Memory B cell (primary cell): ENCODE results near the gene TPRN.

Experiments used
- ATAC-seq: fragments of 150-1000 bp; cut with Tn5 transposase; 2 replicates; pipeline ENCODE4 v1.10.0; 2021; ENCODE audit warnings: low read depth, mild to moderate bottlenecking, moderate library complexity
- DNase-seq, 2 donors: peaks; one replicate each; pipeline ENCODE4 v3.0.0; 2022; ENCODE audit warnings: low spot score in 2 of 2
- H3K27ac Mint-ChIP-seq: one replicate; pipeline ENCODE4 v1.8.0; 2022; ENCODE audit warnings: mild to moderate bottlenecking, moderate library complexity, mixed read lengths
- H3K27me3 Mint-ChIP-seq: one replicate; pipeline ENCODE4 v1.8.0; 2022; ENCODE audit warnings: mixed read lengths
- H3K36me3 Mint-ChIP-seq: one replicate; pipeline ENCODE4 v1.8.0; 2022; ENCODE audit warnings: mild to moderate bottlenecking, mixed read lengths
- H3K4me1 Mint-ChIP-seq: one replicate; pipeline ENCODE4 v1.8.0; 2022; ENCODE audit warnings: mixed read lengths
- H3K4me3 Mint-ChIP-seq: one replicate; pipeline ENCODE4 v1.8.0; 2022; ENCODE audit warnings: mild to moderate bottlenecking, moderate library complexity, mixed read lengths
- H3K9me3 Mint-ChIP-seq: one replicate; pipeline ENCODE4 v1.8.0; 2022; ENCODE audit warnings: mixed read lengths

TPRN gene

DNA sequence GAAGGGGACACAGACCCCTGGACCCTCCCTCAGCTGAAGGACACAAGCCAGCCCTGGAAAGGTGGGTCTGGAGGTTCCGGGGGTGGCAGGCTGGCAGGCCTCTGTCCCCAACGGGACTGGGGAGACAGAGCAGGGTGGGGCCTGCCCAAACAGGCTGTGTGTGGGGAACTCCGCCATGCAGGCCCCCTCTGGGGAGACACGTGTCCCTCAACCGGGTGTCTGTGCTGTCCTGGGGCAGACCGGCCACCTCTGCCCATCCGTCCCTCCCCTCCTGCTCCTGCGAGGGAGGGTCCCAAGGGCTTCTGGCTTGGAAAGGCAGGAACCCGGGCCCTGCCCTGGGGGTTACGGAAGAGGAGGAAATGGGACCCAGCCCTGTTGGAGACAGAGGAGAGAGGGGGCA lies 31.6 kb upstream of the TPRN start:
- Mint-ChIP-seq H3K4me3 (no peak overlapping the region), H3K9me3 (no peaks in the 10 kb centered on the region), H3K4me1 (peaks cover 13% of the 10 kb centered on the region), H3K27me3 (peaks cover 12% of the 10 kb centered on the region), H3K27ac (no peak overlapping the region), H3K36me3 (peaks cover 2% of the 10 kb centered on the region)
- no peak for ATAC-seq
- DNase-seq: no peak

- no peak overlapping the region for H3K27ac Mint-ChIP-seq
- no peaks in the 10 kb centered on the region for H3K9me3 Mint-ChIP-seq
- H3K4me3 Mint-ChIP-seq: no peak overlapping the region
- DNase-seq: no peak
- peaks cover 2% of the 10 kb centered on the region for H3K36me3 Mint-ChIP-seq
- peaks cover 12% of the 10 kb centered on the region for H3K27me3 Mint-ChIP-seq
- H3K4me1 Mint-ChIP-seq: peaks cover 13% of the 10 kb centered on the region
- ATAC-seq: no peak
These were observed 31.0 kb upstream of the TPRN start for GRCh38 chr9:137231372-137232039.

DNA sequence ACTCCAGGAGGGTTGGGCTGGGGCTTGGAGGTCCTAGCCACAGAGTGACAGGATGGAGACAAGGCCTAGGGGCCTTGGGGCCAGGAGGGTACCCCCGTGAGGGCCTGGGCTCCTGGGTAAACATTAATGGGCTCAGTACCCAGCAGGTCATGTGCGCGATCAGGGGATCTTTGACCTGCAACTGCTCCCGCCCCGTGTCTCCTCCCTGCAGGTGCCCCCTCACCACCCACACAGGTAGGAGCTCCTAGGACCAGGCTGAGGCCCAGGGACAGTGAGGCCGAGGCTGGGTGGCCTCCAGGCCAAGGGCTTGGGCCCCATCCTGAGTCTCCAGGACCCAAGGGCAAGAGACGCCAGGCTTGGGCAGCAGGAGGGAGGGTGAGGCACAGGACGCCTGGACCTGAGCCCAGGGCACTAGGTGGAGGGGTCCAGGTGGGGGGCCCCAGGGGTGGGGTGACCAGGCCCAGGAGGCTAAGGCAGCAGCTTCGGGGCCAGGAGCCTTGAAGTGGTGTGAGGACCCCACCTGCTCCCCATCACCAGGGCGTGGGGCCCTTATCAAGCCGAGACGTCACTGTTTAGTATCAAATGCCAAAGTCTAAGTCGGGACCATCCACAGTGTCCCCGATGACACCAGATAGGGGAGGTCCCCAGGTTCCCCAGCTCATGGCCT lies 30.3 kb upstream of the TPRN start, which contains the start of gene SLC34A3:
Gene SLC34A3 (plus strand): TSS at position 197 of the 667 bp plus-strand sequence. CDS start 802 bp downstream, outside the sequence.
- DNase-seq (no peak), ATAC-seq (no peak)
- Mint-ChIP-seq H3K27me3 (peaks cover 12% of the 10 kb centered on the region), H3K27ac (no peak within 1 kb of the TSS), H3K4me3 (no peak within 1 kb of the TSS), H3K4me1 (peaks cover 13% of the 10 kb centered on the region), H3K9me3 (no peaks in the 10 kb centered on the region), H3K36me3 (peaks cover 2% of the 10 kb centered on the region)

DNA sequence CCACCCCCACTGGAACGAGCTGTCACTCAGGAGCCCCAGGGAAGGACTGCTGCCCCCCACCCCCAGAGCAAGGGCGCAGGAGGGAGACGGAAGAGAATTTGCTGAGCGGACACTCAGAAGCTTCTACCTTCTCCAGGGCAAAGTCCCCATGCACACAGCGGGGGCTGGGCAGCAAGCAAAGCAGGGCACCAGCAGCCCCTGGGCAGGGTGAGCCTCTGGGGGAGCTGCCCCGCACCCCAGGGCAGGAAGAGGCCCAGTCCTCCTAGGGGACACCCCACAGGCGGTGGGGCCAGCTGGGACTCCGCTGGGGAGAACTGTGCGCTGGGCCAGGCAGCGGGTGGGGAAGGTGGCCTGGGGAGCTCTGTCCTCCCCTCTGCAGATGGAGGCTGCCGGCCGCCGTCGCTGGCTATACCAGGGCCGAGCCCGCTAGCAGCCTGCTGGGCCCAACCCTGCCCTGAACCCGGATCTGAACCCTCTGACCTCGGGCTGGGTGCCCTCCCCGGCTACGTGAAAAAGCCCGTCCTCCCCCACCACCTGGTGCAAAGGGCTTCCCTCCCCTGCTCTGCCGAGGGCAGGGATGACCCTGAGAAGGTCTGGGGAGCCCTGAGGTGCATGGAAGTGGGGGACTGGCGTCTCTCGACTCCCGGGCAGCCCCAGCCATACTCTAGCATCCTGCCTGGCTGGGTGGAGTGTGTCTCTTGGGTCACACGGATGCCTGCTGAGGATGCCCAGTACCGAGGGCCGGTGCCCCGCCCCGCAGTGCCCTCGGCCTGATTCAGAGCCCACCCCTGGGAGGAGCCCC lies 29.6 kb upstream of the TPRN start:
- H3K27me3 Mint-ChIP-seq: peaks cover 12% of the 10 kb centered on the region
- peaks cover 8% of the 10 kb centered on the region for H3K4me1 Mint-ChIP-seq
- ATAC-seq: no peak
- no peak for DNase-seq
- H3K4me3 Mint-ChIP-seq: no peak overlapping the region
- peaks cover 2% of the 10 kb centered on the region for H3K36me3 Mint-ChIP-seq
- H3K9me3 Mint-ChIP-seq: no peaks in the 10 kb centered on the region
- H3K27ac Mint-ChIP-seq: no peak overlapping the region

GRCh38 chr9:137228968-137229896 lies 28.7 kb upstream of the TPRN start:
- Mint-ChIP-seq H3K9me3 (no peaks in the 10 kb centered on the region), H3K4me3 (no peak overlapping the region), H3K27ac (no peak overlapping the region), H3K4me1 (peaks cover 3% of the 10 kb centered on the region), H3K27me3 (peaks cover 6% of the 10 kb centered on the region), H3K36me3 (peaks cover 2% of the 10 kb centered on the region)
- ATAC-seq (no peak), DNase-seq (no peak)

DNA sequence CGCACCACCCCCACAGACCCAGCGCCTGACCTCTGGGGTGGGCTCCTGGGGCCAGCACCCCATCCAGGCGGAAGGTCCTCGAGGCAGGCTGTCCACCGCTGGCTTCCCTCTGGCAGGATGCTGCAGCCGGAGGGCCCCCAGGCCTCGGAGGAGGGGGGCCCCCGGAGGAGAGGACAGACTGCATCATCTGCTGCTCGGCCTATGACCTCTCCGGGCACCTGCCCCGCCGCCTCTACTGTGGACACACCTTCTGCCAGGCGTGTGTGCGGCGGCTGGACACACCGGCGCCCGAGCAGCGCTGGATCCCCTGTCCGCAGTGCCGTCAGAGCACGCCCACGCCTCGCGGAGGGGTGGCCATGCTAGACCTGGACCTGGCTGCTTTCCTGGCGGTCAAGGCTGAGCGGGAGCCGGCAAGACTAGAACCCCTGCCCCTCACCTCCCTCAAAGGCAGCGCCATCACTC lies 28.0 kb upstream of the TPRN start:
- H3K27ac Mint-ChIP-seq: no peak overlapping the region
- no peak for ATAC-seq
- peaks cover 2% of the 10 kb centered on the region for H3K36me3 Mint-ChIP-seq
- H3K9me3 Mint-ChIP-seq: no peaks in the 10 kb centered on the region
- DNase-seq: no peak
- peaks cover 6% of the 10 kb centered on the region for H3K27me3 Mint-ChIP-seq
- peaks cover 3% of the 10 kb centered on the region for H3K4me1 Mint-ChIP-seq
- H3K4me3 Mint-ChIP-seq: no peak overlapping the region

- Mint-ChIP-seq H3K9me3 (no peaks in the 10 kb centered on the region), H3K27me3 (peaks cover 6% of the 10 kb centered on the region), H3K36me3 (peaks cover 2% of the 10 kb centered on the region), H3K4me1 (peaks cover 6% of the 10 kb centered on the region), H3K27ac (peak overlapping the region; percentile 1), H3K4me3 (no peak overlapping the region)
- ATAC-seq (no peak), DNase-seq (no peak)
These were observed 27.4 kb upstream of the TPRN start for GRCh38 chr9:137227853-137228505.

- DNase-seq (peak; percentile 78 to 84), ATAC-seq (peak; percentile 42)
- H3K27ac Mint-ChIP-seq: peak within 1 kb of the TSS; percentile 1
- H3K27me3 Mint-ChIP-seq: peaks cover 6% of the 10 kb centered on the region
- peaks cover 2% of the 10 kb centered on the region for H3K36me3 Mint-ChIP-seq
- peaks cover 7% of the 10 kb centered on the region for H3K4me1 Mint-ChIP-seq
- H3K9me3 Mint-ChIP-seq: no peaks in the 10 kb centered on the region
- no peak within 1 kb of the TSS for H3K4me3 Mint-ChIP-seq
These were observed 26.7 kb upstream of the TPRN start, which contains the start of gene RNF224 for GRCh38 chr9:137227054-137227852. TSS of gene RNF224 (plus strand) at chr9:137227502. CDS start at chr9:137228336, 834 bp downstream.

DNA sequence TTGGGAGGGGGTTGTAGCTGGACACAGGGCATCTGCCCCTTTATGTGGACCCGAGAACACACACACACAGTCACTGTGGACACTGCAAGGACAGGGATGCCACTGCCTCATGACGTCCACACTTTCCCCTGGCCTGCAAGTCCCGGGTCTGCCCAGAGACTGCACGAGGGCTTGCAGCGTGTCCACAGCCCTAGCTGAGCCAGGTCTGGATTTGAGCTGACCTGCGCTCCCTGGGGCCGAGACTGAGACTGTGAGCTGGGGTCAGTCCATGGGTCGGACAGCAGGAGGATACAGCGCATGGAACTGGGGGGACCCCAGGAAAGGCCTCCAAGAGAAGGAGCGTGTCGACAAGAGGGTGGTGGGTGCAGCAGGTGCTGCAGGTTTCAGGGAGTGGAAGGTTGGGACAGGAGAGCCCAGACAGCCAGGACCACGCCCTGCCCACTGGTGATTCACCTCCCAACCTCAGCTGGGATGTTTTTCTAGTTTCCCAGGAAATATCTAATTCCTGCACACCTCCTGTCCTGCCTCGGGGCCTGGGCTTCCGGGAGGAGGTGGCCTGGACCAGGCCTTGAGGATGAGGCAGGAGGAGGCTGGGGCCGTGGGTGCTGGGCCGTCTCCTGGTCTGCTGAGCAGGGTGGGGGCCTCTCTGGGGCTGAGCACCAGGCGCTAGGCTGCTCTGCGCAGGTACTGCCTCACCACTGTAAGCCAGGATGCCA lies 26.0 kb upstream of the TPRN start:
- Mint-ChIP-seq H3K4me1 (peaks cover 7% of the 10 kb centered on the region), H3K36me3 (peaks cover 2% of the 10 kb centered on the region), H3K9me3 (no peaks in the 10 kb centered on the region), H3K27ac (no peak overlapping the region), H3K27me3 (peaks cover 4% of the 10 kb centered on the region), H3K4me3 (no peak overlapping the region)
- no peak for DNase-seq
- no peak for ATAC-seq

- ATAC-seq (no peak), DNase-seq (no peak)
- peaks cover 7% of the 10 kb centered on the region for H3K4me1 Mint-ChIP-seq
- H3K9me3 Mint-ChIP-seq: no peaks in the 10 kb centered on the region
- H3K27me3 Mint-ChIP-seq: peaks cover 5% of the 10 kb centered on the region
- H3K27ac Mint-ChIP-seq: no peak overlapping the region
- H3K4me3 Mint-ChIP-seq: no peak overlapping the region
- peaks cover 2% of the 10 kb centered on the region for H3K36me3 Mint-ChIP-seq
These were observed 25.3 kb upstream of the TPRN start for GRCh38 chr9:137225699-137226331.

DNA sequence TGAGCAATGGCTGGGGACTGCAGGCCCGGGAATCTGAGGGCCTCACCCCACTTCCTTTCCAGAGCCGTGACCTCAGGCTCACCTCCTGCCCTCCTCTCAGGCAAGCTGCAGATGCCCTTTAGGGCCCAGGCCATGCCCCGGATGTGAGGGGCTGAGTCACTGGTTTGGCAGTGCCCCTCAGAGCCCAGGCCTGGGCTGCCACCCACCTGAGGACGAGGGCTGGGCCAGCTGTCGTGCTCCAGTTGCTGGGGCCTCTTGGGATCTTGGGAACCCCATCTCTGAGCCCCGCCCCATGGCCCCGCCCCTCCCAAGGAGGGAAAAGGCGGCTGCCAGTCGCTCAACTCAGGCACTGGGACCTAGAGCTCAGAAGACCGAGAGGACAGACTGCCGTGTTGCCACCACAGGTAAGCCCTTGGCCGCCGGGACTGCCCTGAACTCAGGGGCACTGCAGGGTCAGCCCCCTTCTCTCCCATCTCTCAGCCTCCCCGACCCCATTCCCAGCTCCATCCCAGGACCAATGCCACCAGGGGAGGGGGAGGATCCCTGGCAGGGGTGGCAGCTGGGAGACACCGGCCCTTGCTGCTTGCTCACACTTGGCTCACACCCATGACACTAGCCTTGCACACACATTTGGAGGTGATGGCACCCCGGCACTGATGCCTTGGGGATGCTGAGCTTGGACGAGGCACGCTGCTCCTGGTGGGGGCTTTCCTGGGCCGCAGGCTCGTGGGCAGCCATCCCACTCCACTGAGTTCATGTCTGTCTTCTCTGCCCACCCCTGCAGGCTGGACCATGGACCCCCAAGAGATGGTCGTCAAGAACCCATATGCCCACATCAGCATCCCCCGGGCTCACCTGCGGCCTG lies 24.5 kb upstream of the TPRN start, which contains the start of gene CYSRT1:
Gene CYSRT1 (plus strand): TSS at position 345 of the 865 bp plus-strand sequence. CDS start 448 bp downstream, at position 793.
- peaks cover 7% of the 10 kb centered on the region for H3K27me3 Mint-ChIP-seq
- H3K27ac Mint-ChIP-seq: no peak within 1 kb of the TSS
- H3K36me3 Mint-ChIP-seq: peaks cover 2% of the 10 kb centered on the region
- DNase-seq: no peak
- H3K9me3 Mint-ChIP-seq: no peaks in the 10 kb centered on the region
- ATAC-seq: no peak
- H3K4me1 Mint-ChIP-seq: peaks cover 7% of the 10 kb centered on the region
- peak within 1 kb of the TSS; percentile 89 for H3K4me3 Mint-ChIP-seq
